K562 (cell line): Measurements from ENCODE around the gene ZNF385C.

Experiments
- EZH2 ChIP-seq: IDR thresholded peaks from 2 replicates; pipeline ENCODE4 v1.6.1; 2012; ENCODE audit warnings: low read depth, mild to moderate bottlenecking, inconsistent platforms, low read length, borderline replicate concordance
- GABPA ChIP-seq: fragments of 200-800 bp; sonication (Bioruptor generic); conservative IDR thresholded peaks from 2 replicates; pipeline ENCODE4 v1.6.1; 2016; ENCODE audit warnings: low read depth, missing genetic modification characterization, missing compliant biosample characterization
- POLR2AphosphoS5 ChIP-seq: IDR thresholded peaks from 2 replicates; pipeline ENCODE4 v1.6.1; 2011; ENCODE audit warnings: mild to moderate bottlenecking, low read depth, low read length, moderate library complexity; ENCODE audit not compliant: control insufficient read depth, insufficient read depth
- PPARD ChIP-seq: fragments of 250-450 bp; sonication (Bioruptor Pico); IDR thresholded peaks from 2 replicates; pipeline ENCODE4 v1.8.0; 2022; ENCODE audit warnings: inconsistent platforms, mild to moderate bottlenecking, moderate library complexity
- TCF7 ChIP-seq: sonication (generic); IDR thresholded peaks from 2 replicates; pipeline ENCODE4 v1.6.1; 2016; ENCODE audit warnings: antibody characterized with exemption, borderline replicate concordance
- TGIF2 ChIP-seq: sonication (generic); formaldehyde crosslinking; IDR thresholded peaks from 2 replicates; pipeline ENCODE4 v1.8.1; 2022; ENCODE audit warnings: mild to moderate bottlenecking, missing genetic modification reagents, moderate library complexity
- ZKSCAN3 ChIP-seq: fragments of 250-450 bp; sonication (Bioruptor Pico); IDR thresholded peaks from 2 replicates; pipeline ENCODE4 v1.4.0; 2020
- ZNF696 ChIP-seq: fragments of 250-450 bp; sonication (Bioruptor Pico); conservative IDR thresholded peaks from 2 replicates; pipeline ENCODE4 v1.4.0; 2020; ENCODE audit warnings: mild to moderate bottlenecking, moderate library complexity
- TF ChIP-seq, protein P1 (sequence below): sonication (generic); formaldehyde crosslinking; IDR thresholded peaks from 2 replicates; pipeline ENCODE4 v1.8.1; 2023; ENCODE audit warnings: mild to moderate bottlenecking, missing genetic modification reagents
- TF ChIP-seq, protein P2 (sequence below), 2 experiments: fragments of 450-650 bp in 1 of 2; IDR thresholded peaks; 2 replicates each; pipeline ENCODE4 v1.6.1; 2011 to 2017; ENCODE audit warnings: low read depth in 2 of 2, antibody characterized with exemption in 1 of 2, borderline replicate concordance in 1 of 2, low read length in 1 of 2, mild to moderate bottlenecking in 1 of 2, mixed read lengths in 1 of 2; ENCODE audit not compliant: control insufficient read depth in 1 of 2
- TF ChIP-seq, protein P3 (sequence below), 2 experiments: fragments of 450-650 bp; formaldehyde crosslinking in 1 of 2; IDR thresholded peaks; 2 replicates each; pipeline versions ENCODE4 v1.4.0 to v1.6.1; 2014 to 2020; ENCODE audit warnings: mild to moderate bottlenecking in 2 of 2, borderline replicate concordance in 1 of 2, low read depth in 1 of 2

DNA sequence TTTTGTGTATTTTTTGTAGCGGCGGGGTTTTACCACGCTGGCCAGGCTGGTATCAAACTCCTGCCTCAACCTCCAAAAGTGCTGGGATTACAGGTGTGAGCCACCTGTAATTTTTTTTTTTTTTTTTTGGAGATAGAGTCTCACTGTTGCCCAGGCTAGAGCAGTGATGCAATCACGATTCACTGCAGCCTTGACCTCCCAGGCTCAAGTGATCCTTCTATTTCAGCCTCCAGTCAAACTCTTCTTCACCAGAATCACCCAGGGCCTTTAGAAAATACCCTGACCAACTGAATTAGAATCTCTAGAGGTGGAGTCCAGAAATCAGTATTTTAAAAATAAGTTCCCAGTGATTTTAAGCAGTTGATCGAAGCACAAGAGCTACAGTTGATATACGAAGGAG, 36.9 kb upstream of the ZNF385C start:
- no peak for TF ChIP-seq ZKSCAN3
- TF ChIP-seq, protein P1, sequence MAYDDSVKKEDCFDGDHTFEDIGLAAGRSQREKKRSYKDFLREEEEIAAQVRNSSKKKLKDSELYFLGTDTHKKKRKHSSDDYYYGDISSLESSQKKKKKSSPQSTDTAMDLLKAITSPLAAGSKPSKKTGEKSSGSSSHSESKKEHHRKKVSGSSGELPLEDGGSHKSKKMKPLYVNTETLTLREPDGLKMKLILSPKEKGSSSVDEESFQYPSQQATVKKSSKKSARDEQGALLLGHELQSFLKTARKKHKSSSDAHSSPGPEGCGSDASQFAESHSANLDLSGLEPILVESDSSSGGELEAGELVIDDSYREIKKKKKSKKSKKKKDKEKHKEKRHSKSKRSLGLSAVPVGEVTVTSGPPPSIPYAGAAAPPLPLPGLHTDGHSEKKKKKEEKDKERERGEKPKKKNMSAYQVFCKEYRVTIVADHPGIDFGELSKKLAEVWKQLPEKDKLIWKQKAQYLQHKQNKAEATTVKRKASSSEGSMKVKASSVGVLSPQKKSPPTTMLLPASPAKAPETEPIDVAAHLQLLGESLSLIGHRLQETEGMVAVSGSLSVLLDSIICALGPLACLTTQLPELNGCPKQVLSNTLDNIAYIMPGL (CRISPR knock-in tag) = no peak
- TF ChIP-seq ZNF696 (CRISPR knock-in tag) = no peak
- TF ChIP-seq POLR2AphosphoS5 = no peak
- TF ChIP-seq GABPA = no peak
- no peak for TF ChIP-seq PPARD (CRISPR knock-in tag)
- TF ChIP-seq, protein P2, sequence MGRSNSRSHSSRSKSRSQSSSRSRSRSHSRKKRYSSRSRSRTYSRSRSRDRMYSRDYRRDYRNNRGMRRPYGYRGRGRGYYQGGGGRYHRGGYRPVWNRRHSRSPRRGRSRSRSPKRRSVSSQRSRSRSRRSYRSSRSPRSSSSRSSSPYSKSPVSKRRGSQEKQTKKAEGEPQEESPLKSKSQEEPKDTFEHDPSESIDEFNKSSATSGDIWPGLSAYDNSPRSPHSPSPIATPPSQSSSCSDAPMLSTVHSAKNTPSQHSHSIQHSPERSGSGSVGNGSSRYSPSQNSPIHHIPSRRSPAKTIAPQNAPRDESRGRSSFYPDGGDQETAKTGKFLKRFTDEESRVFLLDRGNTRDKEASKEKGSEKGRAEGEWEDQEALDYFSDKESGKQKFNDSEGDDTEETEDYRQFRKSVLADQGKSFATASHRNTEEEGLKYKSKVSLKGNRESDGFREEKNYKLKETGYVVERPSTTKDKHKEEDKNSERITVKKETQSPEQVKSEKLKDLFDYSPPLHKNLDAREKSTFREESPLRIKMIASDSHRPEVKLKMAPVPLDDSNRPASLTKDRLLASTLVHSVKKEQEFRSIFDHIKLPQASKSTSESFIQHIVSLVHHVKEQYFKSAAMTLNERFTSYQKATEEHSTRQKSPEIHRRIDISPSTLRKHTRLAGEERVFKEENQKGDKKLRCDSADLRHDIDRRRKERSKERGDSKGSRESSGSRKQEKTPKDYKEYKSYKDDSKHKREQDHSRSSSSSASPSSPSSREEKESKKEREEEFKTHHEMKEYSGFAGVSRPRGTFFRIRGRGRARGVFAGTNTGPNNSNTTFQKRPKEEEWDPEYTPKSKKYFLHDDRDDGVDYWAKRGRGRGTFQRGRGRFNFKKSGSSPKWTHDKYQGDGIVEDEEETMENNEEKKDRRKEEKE (IDR thresholded peaks at IDR 0.05; ENCODE audit: borderline replicate concordance in 1 of 2, control insufficient read depth in 1 of 2, low read depth in 2 of 2, low read length in 1 of 2) = no peak
- TF ChIP-seq, protein P3, sequence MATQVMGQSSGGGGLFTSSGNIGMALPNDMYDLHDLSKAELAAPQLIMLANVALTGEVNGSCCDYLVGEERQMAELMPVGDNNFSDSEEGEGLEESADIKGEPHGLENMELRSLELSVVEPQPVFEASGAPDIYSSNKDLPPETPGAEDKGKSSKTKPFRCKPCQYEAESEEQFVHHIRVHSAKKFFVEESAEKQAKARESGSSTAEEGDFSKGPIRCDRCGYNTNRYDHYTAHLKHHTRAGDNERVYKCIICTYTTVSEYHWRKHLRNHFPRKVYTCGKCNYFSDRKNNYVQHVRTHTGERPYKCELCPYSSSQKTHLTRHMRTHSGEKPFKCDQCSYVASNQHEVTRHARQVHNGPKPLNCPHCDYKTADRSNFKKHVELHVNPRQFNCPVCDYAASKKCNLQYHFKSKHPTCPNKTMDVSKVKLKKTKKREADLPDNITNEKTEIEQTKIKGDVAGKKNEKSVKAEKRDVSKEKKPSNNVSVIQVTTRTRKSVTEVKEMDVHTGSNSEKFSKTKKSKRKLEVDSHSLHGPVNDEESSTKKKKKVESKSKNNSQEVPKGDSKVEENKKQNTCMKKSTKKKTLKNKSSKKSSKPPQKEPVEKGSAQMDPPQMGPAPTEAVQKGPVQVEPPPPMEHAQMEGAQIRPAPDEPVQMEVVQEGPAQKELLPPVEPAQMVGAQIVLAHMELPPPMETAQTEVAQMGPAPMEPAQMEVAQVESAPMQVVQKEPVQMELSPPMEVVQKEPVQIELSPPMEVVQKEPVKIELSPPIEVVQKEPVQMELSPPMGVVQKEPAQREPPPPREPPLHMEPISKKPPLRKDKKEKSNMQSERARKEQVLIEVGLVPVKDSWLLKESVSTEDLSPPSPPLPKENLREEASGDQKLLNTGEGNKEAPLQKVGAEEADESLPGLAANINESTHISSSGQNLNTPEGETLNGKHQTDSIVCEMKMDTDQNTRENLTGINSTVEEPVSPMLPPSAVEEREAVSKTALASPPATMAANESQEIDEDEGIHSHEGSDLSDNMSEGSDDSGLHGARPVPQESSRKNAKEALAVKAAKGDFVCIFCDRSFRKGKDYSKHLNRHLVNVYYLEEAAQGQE (IDR thresholded peaks at IDR 0.05; ENCODE audit: borderline replicate concordance) = no peak
- TF ChIP-seq, protein P3 (CRISPR knock-in tag; IDR thresholded peaks at IDR 0.05; ENCODE audit: low read depth) = no peak
- TF ChIP-seq EZH2 = no peak
- TF ChIP-seq TGIF2 (CRISPR knock-in tag) = no peak
- no peak for TF ChIP-seq TCF7
